Kidney epithelial cell (primary cell): Measurements from ENCODE around the gene SLC6A4. TPM values are rescaled to one million over a fixed set of nuclear protein-coding genes. Genes with fewer than 3 reads are reported as not detected.
"Not testable (repeated sequence)": the region's sequence is repeated elsewhere in the genome, so short reads cannot be mapped to it uniquely, and the experiment has no call there.

Experiments used
- DNase-seq: peaks from one replicate; pipeline ENCODE4 v3.0.0-alpha.2; 2010; ENCODE audit warnings: low read depth
- H3K27me3 ChIP-seq: 2 replicates; pipeline ENCODE4 v1.6.0; 2011; ENCODE audit warnings: low read length; ENCODE audit not compliant: control insufficient read depth, insufficient read depth
- H3K36me3 ChIP-seq: 2 replicates; pipeline ENCODE4 v1.5.1; 2011; ENCODE audit warnings: low read length; ENCODE audit not compliant: control insufficient read depth, insufficient read depth
- H3K4me3 ChIP-seq: 2 replicates; pipeline ENCODE4 v1.5.1; 2011; ENCODE audit warnings: low read depth, mild to moderate bottlenecking, control low read depth, low read length
- CTCF ChIP-seq: IDR thresholded peaks from 2 replicates; pipeline ENCODE4 v1.5.1; 2011; ENCODE audit warnings: mild to moderate bottlenecking, moderate library complexity, low read length, control low read depth, inconsistent platforms; ENCODE audit not compliant: insufficient read depth, poor library complexity, severe bottlenecking
- total RNA-seq: library from RNA; depleted of rRNA; stranded (reverse); fragments of >200 nt; gene quantifications from 2 replicates; pipeline ENCODE4 v1.2.3, GENCODE V29; 2015

The SLC6A4 gene
- total RNA-seq, 1 donor from 2014 or later: under 0.01 TPM

GRCh38 chr17:30209930-30210329, 25.6 kb downstream of the SLC6A4 start:
- Histone ChIP-seq H3K4me3 (no peak overlapping the region), H3K27me3 (no peaks in the 10 kb centered on the region), H3K36me3 (no peaks in the 10 kb centered on the region)
- no peak for DNase-seq
- no peak for TF ChIP-seq CTCF

GRCh38 chr17:30208214-30208613, 27.3 kb downstream of the SLC6A4 start:
- DNase-seq: no peak
- H3K36me3 ChIP-seq: no peaks in the 10 kb centered on the region
- TF ChIP-seq CTCF: no peak
- H3K27me3 ChIP-seq: no peaks in the 10 kb centered on the region
- H3K4me3 ChIP-seq: no peak overlapping the region

GRCh38 chr17:30207655-30208054, 27.8 kb downstream of the SLC6A4 start:
- no peak for DNase-seq
- Histone ChIP-seq H3K27me3 (no peaks in the 10 kb centered on the region), H3K36me3 (no peaks in the 10 kb centered on the region), H3K4me3 (no peak overlapping the region)
- no peak for TF ChIP-seq CTCF

- DNase-seq: no peak
- Histone ChIP-seq H3K4me3 (no peak overlapping the region), H3K36me3 (no peaks in the 10 kb centered on the region), H3K27me3 (no peaks in the 10 kb centered on the region)
- TF ChIP-seq CTCF: no peak
Observed at GRCh38 chr17:30203471-30203981, 32.0 kb downstream of the SLC6A4 start.

- H3K36me3 ChIP-seq, DNase-seq, H3K4me3 ChIP-seq, H3K27me3 ChIP-seq: not testable (repeated sequence)
Observed at GRCh38 chr17:30200656-30201055, 34.8 kb downstream of the SLC6A4 start.

- no peak for TF ChIP-seq CTCF
- Histone ChIP-seq H3K36me3 (no peaks in the 10 kb centered on the region), H3K27me3 (no peaks in the 10 kb centered on the region), H3K4me3 (no peak overlapping the region)
- no peak for DNase-seq
Observed at GRCh38 chr17:30200106-30200505, 35.4 kb downstream of the SLC6A4 start.
